Measurements from ENCODE around the gene PWWP2B.

DNA sequence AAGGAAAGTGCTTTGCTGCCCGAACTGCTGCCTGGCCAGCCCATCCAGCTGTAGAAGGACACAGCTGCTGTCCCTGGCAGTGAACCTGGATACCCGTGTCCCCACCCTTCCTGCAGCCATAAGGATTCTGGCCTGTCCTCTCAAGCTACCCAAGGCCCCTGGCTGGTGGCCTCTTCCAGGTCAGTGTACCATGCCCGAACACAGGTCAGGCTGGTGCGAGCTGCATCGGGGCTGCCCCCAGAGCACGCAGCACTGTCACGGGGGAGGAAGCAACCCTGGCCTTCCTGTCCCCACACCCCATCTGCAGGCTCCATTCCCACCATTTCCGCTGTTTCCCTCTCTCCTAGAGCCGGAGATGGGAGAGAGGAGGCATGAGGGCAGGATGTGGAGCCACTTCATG lies 30.5 kb upstream of the PWWP2B start:
- TF ChIP-seq, protein P1, sequence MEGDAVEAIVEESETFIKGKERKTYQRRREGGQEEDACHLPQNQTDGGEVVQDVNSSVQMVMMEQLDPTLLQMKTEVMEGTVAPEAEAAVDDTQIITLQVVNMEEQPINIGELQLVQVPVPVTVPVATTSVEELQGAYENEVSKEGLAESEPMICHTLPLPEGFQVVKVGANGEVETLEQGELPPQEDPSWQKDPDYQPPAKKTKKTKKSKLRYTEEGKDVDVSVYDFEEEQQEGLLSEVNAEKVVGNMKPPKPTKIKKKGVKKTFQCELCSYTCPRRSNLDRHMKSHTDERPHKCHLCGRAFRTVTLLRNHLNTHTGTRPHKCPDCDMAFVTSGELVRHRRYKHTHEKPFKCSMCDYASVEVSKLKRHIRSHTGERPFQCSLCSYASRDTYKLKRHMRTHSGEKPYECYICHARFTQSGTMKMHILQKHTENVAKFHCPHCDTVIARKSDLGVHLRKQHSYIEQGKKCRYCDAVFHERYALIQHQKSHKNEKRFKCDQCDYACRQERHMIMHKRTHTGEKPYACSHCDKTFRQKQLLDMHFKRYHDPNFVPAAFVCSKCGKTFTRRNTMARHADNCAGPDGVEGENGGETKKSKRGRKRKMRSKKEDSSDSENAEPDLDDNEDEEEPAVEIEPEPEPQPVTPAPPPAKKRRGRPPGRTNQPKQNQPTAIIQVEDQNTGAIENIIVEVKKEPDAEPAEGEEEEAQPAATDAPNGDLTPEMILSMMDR (IDR thresholded peaks at IDR 0.05; ENCODE audit: control extremely low read depth in 1 of 3, insufficient read depth in 1 of 3, low read depth in 1 of 3, low read length in 3 of 3) = no peak
- TF ChIP-seq POLR2AphosphoS5 (IDR thresholded peaks at IDR 0.05; ENCODE audit: low read depth, low read length) = no peak
- no peak for TF ChIP-seq JUN (IDR thresholded peaks at IDR 0.05; ENCODE audit: low read depth, low read length)

Measured in H1 (cell line).